MCF 10A (cell line): Measurements from ENCODE around the gene LRRC23. TPM values are rescaled to one million over a fixed set of nuclear protein-coding genes. Genes with fewer than 3 reads are reported as not detected.
"Not testable (repeated sequence)": the region's sequence is repeated elsewhere in the genome, so short reads cannot be mapped to it uniquely, and the experiment has no call there.

Source experiments
- BruUV-seq: library from RNA; stranded (reverse); fragments of 400-500 nt; replicated peaks from 2 replicates; lab custom pipeline; 2021; lab: Mats Ljungman, UMichigan
- CTCF ChIA-PET: fragments of 300-600 bp; sonication (Branson Sonifier 250); formaldehyde crosslinking; extraction: SDS; loops from one replicate; lab custom pipeline; 2021; ENCODE audit warnings: antibody characterized with exemption, inconsistent platforms; lab: Yijun Ruan, JAX
- POLR2A ChIA-PET: fragments of 300-600, 350-650 bp; sonication (Branson Sonifier 250); formaldehyde crosslinking; extraction: SDS; loops from one replicate; lab custom pipeline; 2020; ENCODE audit warnings: antibody characterized with exemption, inconsistent platforms; lab: Yijun Ruan, JAX
- DNase-seq: peaks from one replicate; pipeline ENCODE4 v3.0.0-alpha.2; 2018; ENCODE audit not compliant: unreplicated experiment
- H3K27ac Mint-ChIP-seq: one replicate; pipeline ENCODE4 v1.8.0; 2022; ENCODE audit warnings: mild to moderate bottlenecking, low read depth, mixed read lengths; ENCODE audit not compliant: unreplicated experiment
- H3K27me3 Mint-ChIP-seq: one replicate; pipeline ENCODE4 v1.8.0; 2022; ENCODE audit warnings: mixed read lengths; ENCODE audit not compliant: insufficient read depth, unreplicated experiment
- H3K36me3 Mint-ChIP-seq: one replicate; pipeline ENCODE4 v1.8.0; 2022; ENCODE audit warnings: mild to moderate bottlenecking, moderate library complexity, mixed read lengths; ENCODE audit not compliant: insufficient read depth, unreplicated experiment
- H3K4me1 Mint-ChIP-seq: one replicate; pipeline ENCODE4 v1.8.0; 2022; ENCODE audit warnings: mixed read lengths; ENCODE audit not compliant: insufficient read depth, unreplicated experiment
- H3K4me3 Mint-ChIP-seq: one replicate; pipeline ENCODE4 v1.8.0; 2022; ENCODE audit warnings: mild to moderate bottlenecking, moderate library complexity, mixed read lengths; ENCODE audit not compliant: unreplicated experiment
- H3K9me3 Mint-ChIP-seq: one replicate; pipeline ENCODE4 v1.8.0; 2022; ENCODE audit warnings: mixed read lengths; ENCODE audit not compliant: unreplicated experiment
- intact Hi-C: fragments of 100-400 bp; cut with micrococcal nuclease; formaldehyde crosslinking; loops from 2 replicates; pipeline ENCODE4 v1.14.1; 2022
- total RNA-seq: library from RNA; stranded (reverse); gene quantifications from 2 replicates; pipeline ENCODE4 v1.2.3, GENCODE V29; 2022
- TF ChIP-seq, protein P1 (sequence below): fragments of 200-600 bp; IDR thresholded peaks from one replicate; pipeline ENCODE4 v1.8.0; 2022; ENCODE audit warnings: antibody characterized with exemption, mild to moderate bottlenecking; ENCODE audit not compliant: unreplicated experiment

Gene LRRC23
- total RNA-seq, 1 experiment from 2014 or later, result 7.5 TPM

DNA sequence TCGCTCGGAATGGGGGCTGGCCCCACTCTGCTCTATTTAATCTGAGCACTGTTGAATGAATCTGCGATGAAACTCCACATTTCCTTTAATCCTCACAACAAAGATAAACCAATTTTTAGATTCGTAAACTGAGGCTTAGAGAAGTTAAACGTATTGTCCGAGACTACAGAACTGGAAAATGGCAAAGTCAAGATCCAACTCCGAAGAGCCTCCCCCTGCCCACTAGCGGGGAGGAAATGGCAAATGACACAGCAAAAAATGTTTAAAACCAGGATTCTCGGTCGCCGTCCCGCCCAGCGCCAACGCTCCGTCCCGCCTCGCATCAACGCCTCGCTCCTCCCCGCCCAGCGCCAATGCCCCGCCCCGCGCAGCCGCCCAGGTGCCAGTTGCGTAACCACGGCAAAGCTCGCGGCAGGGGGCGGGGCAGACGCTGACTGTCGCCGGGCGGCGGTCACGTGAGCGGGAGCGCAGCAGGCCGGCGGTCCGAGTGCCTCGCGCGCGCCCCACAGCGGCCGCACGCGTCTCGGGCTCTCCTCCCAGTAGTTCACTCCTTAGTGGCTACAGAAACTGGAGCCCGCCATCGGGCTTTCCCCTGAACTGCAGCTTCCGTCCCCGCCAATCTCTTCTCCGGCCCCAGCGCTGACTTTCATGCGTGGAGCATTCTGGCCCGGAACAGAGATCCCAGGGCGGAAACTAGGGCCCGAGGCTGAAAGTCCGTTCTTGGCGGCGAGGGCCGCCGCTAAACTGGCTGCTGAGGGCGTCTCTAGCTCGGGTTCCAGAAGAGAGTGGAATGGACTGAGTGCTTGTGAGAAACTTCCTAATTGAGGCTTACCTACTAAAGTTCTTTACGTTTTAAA is 13.6 kb upstream of the LRRC23 start:
- TF ChIP-seq, protein P1, sequence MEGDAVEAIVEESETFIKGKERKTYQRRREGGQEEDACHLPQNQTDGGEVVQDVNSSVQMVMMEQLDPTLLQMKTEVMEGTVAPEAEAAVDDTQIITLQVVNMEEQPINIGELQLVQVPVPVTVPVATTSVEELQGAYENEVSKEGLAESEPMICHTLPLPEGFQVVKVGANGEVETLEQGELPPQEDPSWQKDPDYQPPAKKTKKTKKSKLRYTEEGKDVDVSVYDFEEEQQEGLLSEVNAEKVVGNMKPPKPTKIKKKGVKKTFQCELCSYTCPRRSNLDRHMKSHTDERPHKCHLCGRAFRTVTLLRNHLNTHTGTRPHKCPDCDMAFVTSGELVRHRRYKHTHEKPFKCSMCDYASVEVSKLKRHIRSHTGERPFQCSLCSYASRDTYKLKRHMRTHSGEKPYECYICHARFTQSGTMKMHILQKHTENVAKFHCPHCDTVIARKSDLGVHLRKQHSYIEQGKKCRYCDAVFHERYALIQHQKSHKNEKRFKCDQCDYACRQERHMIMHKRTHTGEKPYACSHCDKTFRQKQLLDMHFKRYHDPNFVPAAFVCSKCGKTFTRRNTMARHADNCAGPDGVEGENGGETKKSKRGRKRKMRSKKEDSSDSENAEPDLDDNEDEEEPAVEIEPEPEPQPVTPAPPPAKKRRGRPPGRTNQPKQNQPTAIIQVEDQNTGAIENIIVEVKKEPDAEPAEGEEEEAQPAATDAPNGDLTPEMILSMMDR, result peak; percentile 60
- H3K4me3 Mint-ChIP-seq, result peak overlapping the region; percentile 67
- H3K4me1 Mint-ChIP-seq, result no peaks in the 10 kb centered on the region
- H3K9me3 Mint-ChIP-seq, result no peaks in the 10 kb centered on the region
- H3K27ac Mint-ChIP-seq, result peak overlapping the region; percentile 74
- peak; percentile 93 for DNase-seq
- ChIA-PET POLR2A (interaction anchor here (0.6 to 2.4 kb wide), 26 partner anchors 9 to 1215 kb away, joined by 3 to 37 read pairs (median 3); partner anchors contain the start of genes C12orf57, CDCA3, COPS7A and LPCAT3), CTCF (interaction anchor here (0.6 to 5.0 kb wide), 19 partner anchors 8 to 217 kb away, joined by 3 to 64 read pairs (median 5); partner anchors contain the start of genes LRRC23, MLF2 and SPSB2)
- no TSS peak for BruUV-seq
- intact Hi-C loops, result loop anchor here (1.0 kb wide), 2 partner anchors 22 to 39 kb away; partner anchors contain the start of gene USP5
- H3K27me3 Mint-ChIP-seq, result no peaks in the 10 kb centered on the region
- no peaks in the 10 kb centered on the region for H3K36me3 Mint-ChIP-seq

DNA sequence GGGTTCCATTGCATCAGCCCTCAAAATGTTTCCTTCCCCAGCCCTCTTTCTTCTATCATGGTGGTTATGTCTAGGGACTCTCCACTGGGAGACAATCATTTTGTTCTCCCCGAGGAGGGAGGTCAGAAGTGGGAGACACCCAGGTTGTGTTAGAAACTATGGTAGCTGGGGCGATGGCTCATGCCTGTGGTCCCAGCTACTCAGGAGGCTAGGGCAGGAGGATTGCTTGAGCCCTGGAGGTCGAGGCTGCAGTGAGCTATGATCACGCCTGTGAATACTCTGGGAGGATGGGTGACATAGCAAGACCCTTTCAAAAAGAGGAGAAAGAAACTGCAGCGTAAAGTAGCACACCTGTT is 13.0 kb upstream of the LRRC23 start:
- TF ChIP-seq, protein P1, result no peak
- intact Hi-C loops, result loop anchor here (1.0 kb wide), 2 partner anchors 22 to 39 kb away; partner anchors contain the start of gene USP5
- no peaks in the 10 kb centered on the region for H3K9me3 Mint-ChIP-seq
- H3K36me3 Mint-ChIP-seq, result no peaks in the 10 kb centered on the region
- no peaks in the 10 kb centered on the region for H3K4me1 Mint-ChIP-seq
- BruUV-seq, result TSS peak; percentile 52
- H3K4me3 Mint-ChIP-seq, result peak overlapping the region; percentile 67
- no peaks in the 10 kb centered on the region for H3K27me3 Mint-ChIP-seq
- DNase-seq, result no peak
- peak overlapping the region; percentile 74 for H3K27ac Mint-ChIP-seq
- ChIA-PET POLR2A (interaction anchor here (0.6 to 2.4 kb wide), 25 partner anchors 9 to 1215 kb away, joined by 3 to 37 read pairs (median 3); partner anchors contain the start of genes C12orf57, CDCA3, COPS7A and LPCAT3), CTCF (interaction anchor here (0.6 to 5.0 kb wide), 19 partner anchors 8 to 216 kb away, joined by 3 to 64 read pairs (median 5); partner anchors contain the start of genes LRRC23, MLF2 and SPSB2)

DNA sequence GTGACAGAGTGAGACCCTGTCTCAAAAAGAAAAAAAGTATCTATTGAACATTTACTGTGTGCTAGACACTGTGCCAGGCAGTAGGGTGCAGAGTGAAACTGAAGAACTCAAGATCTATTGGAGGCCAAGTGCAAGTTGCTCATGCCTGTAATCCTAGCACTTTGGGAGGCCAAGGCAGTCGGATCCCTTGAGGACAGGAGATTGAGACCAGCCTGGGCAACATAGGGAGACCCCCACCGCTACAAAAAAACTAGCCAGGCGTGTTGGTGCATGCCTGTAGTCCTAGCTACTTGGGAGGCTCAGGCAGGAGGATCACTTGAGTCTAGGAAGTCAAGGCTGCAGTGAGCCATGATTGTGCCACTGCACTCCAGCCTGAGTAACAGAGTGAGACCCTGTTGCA is 11.9 kb upstream of the LRRC23 start:
- ChIA-PET CTCF (interaction anchor here (0.9 to 5.0 kb wide), 12 partner anchors 8 to 215 kb away, joined by 3 to 64 read pairs (median 8); partner anchors contain the start of gene SPSB2), POLR2A (interaction anchor here (2.0 to 2.4 kb wide), 3 partner anchors 20 to 25 kb away, joined by 13 to 37 read pairs (median 15); partner anchors contain the start of genes SPSB2 and TPI1)
- H3K9me3 Mint-ChIP-seq, intact Hi-C loops, H3K36me3 Mint-ChIP-seq, BruUV-seq, H3K4me3 Mint-ChIP-seq, H3K27me3 Mint-ChIP-seq, DNase-seq, H3K4me1 Mint-ChIP-seq, H3K27ac Mint-ChIP-seq: not testable (repeated sequence)

DNA sequence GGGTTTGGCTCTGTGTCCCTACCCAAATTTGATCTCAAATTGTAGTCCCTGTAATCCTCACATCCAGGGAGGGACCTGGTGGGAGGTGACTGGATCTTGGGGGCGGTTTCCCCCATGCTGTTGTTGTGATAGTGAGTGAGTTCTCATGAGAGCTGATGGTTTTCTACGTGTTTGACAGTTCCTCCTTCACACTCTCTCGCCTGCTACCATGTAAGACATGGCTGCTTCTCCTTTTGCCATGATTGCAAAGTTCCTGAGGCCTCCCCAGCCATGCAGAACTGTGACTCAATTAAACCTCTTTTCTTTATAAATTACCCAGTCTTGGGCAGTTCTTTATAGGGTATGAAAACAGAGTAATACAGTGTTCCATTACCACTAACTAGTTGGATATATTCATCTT is 10.3 kb upstream of the LRRC23 start:
- H3K4me3 Mint-ChIP-seq, result no peak overlapping the region
- ChIA-PET CTCF (interaction anchor here (0.6 to 5.0 kb wide), 2 partner anchors 31 to 1818 kb away, joined by 3 to 22 read pairs; no protein-coding TSS in a partner anchor), POLR2A (interaction anchor here (0.9 kb wide), 1 partner anchor 33 kb away, joined by 5 read pairs; no protein-coding TSS in a partner anchor)
- H3K4me1 Mint-ChIP-seq, result peaks cover under 1% of the 10 kb centered on the region
- TF ChIP-seq, protein P1, result no peak
- BruUV-seq, result no TSS peak
- intact Hi-C loops, result no loop called here
- no peak overlapping the region for H3K27ac Mint-ChIP-seq
- no peak for DNase-seq
- H3K9me3 Mint-ChIP-seq, result no peaks in the 10 kb centered on the region
- no peaks in the 10 kb centered on the region for H3K36me3 Mint-ChIP-seq
- no peaks in the 10 kb centered on the region for H3K27me3 Mint-ChIP-seq
